Right lobe of liver (tissue), 4 donors: ENCODE results near the gene MAML2.

Source experiments
- POLR2A ChIP-seq: fragments of 450-650 bp; IDR thresholded peaks from one replicate; pipeline ENCODE4 v1.6.1; 2017; ENCODE audit warnings: antibody characterized with exemption, mild to moderate bottlenecking
- TF ChIP-seq, protein P1 (sequence below), 4 donors: fragments of 200-600 bp in 3 of 4; fragments of 450-650 bp in 1 of 4; IDR thresholded peaks; one replicate each; pipeline versions ENCODE4 v1.5.1 to v1.8.0; 2016 to 2022; ENCODE audit warnings: antibody characterized with exemption in 4 of 4, mild to moderate bottlenecking in 2 of 4
- donor health status: DM: no; HTN: no; CAD: no.
- donor health status: DM: no; HTN: no; CAD: no.
- donor health status: DM: no; HTN: yes; CAD: no.

DNA sequence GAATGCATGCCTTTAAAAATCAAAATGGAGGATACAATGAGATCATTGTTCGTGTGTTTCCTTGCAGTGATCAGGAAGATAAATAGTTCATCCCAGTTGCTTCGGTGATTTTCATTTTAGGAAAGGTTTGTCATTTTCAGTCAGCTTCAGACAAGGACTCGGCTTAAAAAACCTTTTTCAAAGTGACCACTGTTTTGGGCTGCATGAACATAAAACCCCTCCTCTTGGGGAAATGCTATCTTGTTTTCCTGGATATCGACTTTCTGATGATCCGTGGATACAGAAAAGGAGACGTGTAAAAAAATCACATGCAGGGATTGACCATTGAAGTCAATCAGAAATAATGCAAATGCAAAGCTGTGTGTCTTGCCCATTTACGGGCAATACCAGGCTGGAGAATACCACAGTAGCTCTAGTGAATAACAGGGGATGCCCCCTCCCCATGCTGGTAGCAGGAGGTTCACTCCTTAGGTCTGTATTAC, 146.8 kb downstream of the MAML2 start:
- TF ChIP-seq, protein P1, sequence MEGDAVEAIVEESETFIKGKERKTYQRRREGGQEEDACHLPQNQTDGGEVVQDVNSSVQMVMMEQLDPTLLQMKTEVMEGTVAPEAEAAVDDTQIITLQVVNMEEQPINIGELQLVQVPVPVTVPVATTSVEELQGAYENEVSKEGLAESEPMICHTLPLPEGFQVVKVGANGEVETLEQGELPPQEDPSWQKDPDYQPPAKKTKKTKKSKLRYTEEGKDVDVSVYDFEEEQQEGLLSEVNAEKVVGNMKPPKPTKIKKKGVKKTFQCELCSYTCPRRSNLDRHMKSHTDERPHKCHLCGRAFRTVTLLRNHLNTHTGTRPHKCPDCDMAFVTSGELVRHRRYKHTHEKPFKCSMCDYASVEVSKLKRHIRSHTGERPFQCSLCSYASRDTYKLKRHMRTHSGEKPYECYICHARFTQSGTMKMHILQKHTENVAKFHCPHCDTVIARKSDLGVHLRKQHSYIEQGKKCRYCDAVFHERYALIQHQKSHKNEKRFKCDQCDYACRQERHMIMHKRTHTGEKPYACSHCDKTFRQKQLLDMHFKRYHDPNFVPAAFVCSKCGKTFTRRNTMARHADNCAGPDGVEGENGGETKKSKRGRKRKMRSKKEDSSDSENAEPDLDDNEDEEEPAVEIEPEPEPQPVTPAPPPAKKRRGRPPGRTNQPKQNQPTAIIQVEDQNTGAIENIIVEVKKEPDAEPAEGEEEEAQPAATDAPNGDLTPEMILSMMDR (IDR thresholded peaks at IDR 0.05), result no peak
- no peak for TF ChIP-seq POLR2A
